NCI-H82 treated with DMSO at 0.1 percent for 48 hours (cell line): ENCODE results near the gene WDR4.
"Not testable (repeated sequence)": the region's sequence is repeated elsewhere in the genome, so short reads cannot be mapped to it uniquely, and the experiment has no call there.

Source experiments
- DNase-seq: peaks from one replicate; lab custom pipeline; 2025; ENCODE audit not compliant: unreplicated experiment; lab: John Stamatoyannopoulos, UW

Gene WDR4

DNA sequence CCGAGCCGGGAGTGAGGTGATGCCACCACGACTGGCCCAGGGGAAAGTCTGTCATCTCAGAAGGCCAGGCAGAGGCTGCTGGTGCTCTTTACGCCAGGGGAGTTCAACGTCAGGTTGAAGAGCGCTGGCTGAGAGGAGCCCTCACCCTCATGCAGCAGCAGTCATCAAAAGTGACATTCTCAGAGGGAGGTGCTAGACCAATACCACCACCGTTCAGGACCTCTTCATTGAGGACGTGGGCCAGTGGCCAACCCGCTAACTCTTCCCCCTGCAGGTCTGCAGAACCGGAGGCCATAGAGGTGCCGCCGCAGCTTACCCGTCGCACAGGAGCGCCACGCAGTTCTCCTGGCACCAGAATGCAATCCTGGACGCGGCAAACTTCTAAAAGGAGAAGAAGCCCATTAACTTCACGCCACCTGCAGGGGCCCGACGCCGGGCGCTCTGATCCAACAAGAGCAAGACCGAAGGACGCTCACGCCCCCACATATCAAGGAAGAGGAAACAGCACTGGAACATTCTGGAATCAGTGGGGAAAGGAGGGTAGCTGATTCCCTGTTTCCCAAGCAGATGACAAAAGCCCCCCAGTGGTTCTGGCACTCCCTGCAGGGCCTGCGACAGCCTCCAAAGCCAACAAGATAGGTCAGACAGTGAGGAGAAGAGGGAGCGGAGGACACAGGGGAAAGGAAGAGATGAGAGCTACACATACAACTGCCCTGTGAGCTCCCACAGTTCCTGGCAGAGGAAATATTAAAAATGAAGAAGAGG lies 24.9 kb downstream of the WDR4 start:
- no peak for DNase-seq

DNA sequence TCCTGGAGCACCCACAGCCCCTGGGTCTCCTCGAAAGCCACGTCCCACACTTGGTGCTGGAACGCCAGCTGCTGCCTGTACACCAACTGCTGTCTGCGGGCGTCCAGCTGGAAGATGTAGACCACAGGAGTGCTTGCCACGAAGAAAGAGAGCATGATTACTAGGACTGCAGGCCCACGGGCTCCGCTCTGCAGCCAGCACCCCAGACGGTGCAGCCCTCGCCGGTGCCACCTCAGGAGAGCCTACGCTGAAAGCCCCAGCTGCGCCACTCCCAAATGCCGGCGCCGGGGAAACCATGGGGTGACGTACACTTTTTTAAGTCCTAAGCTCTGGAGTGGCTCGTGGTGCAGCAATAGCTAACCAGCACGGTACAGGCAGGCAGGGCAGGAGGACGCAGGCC lies 25.7 kb downstream of the WDR4 start:
- no peak for DNase-seq

DNA sequence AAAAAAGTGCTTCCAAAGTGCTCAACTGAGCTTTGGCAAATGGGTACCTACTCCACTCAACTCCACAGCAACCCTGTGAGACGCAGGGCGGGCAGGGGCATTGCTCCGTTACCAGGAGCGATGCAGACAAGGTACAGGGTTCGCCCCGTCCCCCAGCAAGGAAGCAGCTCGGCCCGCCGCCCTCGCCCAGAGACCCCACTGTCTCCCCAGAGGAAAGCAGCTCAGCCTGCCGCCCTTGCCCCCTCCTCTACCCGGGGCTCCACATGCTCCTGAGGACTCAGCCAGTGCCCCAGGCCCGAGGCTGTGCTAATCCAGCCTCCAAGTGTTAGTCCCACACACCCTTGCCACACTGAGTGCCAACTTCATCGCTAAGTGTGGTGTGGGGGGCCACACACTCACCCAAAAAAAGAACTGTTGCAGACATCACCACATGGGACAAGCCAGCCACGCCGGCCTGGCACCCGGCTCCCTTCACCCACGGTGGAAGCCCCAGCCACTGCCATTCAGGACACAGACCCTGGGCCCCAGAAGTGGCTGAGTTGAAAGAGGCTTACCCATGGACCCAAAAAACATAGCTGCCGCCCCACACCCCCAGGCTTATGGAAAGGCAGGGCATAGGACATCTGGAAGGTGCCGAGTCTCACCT lies 26.3 kb downstream of the WDR4 start:
- no peak for DNase-seq

DNA sequence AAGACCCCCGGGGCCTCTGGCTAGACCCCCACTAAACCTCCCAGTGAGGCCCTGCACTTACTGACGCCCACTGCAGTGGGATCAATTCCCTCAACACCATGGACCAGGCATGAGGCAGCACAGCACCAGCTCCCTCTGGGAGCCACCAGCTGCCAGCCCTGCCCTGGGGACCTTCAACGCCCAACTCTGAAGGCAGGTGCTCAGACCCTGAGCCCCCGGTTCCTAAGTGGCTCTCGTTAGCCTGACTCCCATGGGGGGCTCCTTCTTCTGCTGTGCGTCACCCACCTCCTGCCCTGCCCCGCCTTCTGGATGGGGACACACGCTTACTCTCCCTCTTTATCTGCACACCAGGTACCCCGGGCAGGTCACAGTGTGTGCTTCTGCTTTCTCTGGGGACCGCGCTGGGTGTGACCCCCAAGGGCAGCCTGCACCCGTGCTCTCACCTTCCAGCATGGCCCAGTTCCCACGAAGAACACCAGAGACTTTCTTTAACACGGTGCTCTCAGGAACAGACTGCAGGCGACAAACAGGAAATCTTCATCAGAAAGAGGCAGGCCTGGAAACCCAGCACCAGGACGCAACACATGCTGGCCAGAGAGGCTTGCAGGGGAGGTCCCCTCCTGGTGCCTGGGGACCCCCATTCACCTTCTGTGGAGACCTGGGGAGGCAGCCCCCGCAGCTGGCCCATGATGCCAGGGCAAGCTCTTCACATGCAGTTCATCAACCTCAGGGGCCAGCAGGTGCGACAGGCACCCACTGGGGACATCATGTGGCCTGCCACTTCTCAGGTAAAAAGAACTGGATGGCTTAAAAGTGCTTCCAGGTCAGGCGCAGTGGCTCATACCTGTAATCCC lies 27.3 kb downstream of the WDR4 start:
- no peak for DNase-seq

DNA sequence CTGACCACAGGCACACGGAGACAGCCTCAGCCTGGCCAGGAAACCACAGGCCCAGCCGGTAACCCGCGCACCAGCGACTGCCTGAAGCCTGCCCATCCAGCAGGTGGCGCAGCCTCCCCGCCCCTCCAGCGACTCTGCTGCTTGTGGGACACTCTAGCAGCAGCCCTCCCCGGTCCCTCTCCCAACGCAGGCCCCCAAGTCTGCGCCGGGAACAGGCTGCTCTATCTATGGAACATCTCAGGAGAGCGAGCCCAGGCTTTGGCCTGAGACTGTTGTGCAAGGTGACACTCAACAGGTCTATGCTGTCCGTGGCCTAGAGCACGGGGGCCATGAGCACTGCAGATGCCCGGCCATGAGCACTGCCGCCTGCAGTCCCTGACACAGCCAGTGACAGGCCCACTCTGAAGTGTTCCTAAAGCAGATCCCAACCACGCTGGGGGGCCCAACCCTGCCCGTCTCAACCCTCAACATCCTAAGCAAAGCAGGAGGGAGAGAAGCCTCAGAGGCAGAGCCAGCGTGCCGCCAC lies 28.4 kb downstream of the WDR4 start:
- DNase-seq: no peak

DNA sequence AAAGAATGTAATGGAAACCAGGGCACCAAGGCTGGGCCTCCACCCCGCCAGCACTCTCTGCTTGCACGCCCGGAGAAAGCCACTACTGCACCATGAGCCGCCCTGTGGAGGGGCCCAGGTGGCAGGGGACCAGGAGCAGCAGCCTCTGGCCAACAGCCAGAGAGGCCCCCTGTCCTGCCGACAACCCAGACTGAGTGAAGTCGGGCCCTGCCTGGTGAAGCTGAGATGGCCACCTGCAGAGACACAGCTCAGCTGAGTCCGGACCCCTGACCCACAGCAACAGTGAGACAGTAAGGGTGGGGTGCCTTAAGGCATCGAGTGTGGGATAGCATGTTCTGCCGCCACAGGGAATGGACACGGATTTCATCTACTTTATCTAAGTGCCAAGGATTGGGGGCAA lies 28.9 kb downstream of the WDR4 start:
- no peak for DNase-seq

DNA sequence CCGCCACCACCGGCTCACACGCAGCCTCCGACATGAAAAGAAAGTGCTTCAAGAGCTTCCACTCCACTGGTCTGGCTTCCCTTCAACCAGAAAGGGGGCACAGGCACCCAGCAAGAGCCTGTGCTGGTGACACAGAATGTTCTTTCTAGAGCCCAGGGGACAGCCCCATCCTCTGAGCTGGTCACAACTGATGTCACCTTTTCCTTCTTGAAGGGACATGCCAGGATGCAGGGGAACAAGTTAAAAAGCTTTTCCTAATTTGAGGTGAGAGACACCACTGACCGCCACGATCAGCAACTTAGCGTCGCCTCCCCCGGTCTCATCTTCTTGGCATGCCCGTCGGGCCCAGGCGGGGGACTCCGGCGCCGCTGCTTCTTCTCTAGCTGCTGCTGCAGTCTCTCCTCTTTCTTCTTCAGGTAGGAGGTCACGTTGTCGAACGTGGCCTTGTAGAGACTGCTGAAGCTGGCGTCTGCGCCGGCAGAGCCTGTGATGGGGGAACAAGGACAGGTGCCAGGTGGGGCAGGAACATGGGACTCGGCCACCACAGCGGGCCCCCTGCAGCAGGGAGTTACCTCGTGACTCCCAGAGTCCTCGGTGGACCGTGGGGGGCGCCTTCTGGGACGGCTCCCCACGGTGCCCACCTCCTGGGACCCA lies 29.5 kb downstream of the WDR4 start:
- no peak for DNase-seq

DNA sequence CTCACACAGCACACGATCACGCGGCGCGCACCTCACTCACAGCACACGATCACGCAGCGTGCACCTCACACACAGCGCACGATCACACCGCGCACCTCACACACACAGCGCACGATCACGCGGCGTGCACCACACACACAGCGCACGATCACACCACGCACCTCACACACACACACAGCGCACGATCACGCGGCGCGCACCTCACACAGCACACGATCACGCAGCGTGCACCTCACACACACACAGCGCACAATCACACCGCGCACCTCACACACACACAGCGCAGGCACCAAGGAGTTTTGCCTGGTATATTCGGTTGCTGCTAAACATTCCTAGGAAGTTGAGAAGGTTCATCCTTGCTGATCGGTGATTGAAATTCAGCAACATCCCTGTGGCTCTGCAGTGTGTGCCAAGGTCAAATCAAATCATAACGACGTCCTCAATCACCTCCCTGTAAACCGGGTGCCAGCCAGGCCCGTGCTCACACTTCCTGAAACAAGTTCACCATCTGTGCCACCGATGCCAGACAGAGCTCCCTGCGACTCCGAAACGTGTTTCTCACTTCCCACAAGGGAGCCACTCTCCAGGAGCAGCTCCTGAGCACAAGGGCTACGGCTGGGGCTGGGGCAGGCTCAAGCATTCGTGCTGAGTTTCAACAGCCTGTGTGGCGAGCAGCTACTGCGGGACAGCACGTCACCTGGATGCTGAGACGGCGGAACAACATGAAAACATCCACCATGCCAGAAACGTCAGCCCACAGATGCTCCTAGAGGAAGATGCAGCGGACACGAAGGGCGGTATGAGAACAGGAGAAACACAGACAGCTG lies 30.2 kb downstream of the WDR4 start:
- DNase-seq: no peak

DNA sequence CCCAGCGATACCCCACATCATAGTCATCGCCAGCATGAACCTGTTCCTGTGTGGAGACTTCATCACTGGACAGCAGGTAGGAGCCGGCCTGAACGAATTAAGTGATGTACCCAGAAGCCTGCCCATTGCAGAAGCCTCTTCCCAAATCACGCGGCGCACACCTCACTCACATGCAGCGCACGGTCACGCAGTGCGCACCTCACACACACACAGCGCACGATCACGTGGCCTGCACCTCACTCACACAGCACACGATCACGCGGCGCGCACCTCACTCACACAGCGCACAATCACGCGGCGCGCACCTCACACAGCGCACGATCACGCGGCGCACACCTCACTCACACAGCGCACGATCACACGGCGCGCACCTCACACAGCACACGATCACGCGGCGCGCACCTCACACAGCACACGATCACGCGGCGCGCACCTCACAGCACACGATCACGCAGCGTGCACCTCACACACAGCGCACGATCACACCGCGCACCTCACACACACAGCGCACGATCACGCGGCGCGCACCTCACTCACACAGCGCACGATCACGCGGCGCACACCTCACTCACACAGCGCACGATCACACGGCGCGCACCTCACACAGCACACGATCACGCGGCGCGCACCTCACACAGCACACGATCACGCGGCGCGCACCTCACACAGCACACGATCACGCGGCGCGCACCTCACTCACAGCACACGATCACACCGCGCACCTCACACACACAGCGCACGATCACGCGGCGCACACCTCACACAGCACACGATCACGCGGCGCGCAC lies 31.0 kb downstream of the WDR4 start:
- not testable (repeated sequence) for DNase-seq

DNA sequence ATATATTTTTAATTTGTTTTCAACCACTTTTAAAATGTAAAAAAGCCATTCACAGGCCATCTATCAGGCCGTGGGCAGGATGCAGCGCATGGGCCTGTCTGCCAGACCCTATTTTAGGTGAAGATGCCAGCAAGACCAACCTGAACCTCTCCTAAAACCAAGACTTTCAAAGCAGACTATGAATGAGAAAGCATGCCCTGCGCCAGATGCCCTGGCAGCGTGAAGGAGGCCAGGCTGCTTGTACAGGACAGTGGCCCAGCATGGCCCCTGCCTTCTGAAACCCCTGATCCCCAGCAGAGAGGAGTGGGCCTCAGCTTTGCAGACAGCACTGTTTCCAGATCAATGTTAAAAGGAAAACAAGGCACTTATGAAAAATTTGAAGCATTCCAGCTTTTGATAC lies 31.6 kb downstream of the WDR4 start:
- DNase-seq: no peak

DNA sequence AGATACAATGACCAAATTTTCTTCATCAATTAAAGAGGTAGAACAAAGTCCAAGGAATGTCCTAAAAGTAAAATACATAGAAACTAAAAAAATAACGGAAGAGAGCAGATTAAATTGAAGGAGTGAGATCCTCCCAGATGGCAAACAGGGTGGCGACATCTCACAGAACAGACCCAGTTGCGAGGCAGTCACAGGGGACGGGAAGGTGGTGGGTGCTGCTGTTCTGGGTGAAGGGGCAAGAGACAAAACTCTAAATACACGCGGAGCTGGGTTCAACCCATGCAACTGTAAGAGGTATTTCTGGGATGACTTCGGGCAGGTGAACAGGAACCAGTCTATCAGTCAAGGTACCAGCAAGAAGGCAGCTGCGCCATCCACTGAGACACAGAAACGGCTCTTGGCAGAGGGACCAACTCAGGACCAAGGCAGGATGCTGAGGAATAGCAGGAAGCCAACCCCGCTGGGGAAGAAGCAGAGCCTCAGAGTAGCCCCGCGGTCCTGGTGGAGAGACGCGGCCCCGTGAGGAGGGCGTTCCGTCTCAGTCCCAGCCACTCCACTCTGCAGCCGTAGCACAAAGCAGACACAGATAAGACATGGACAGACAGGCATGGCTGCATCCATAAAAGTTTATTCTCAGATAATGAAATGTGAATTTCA lies 32.2 kb downstream of the WDR4 start:
- DNase-seq: no peak

DNA sequence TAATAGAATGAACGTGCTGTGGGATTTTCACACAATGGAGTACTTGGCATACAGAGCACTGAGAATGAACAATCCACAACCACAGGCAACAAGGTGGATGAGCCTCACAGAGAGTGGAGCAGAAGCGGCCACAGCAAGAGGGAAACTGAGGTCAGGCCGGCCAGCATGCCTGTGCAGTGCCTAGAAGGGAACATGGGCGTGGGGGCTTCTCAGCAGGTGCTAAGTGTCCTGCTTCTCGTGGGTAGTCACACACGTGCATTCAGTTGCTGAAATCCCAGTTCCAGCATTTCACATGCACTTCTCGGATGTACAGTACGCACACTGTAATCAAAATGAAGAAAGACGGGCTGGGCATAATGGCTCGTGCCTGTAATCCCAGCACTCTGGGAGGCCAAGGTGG lies 33.1 kb downstream of the WDR4 start:
- no peak for DNase-seq

DNA sequence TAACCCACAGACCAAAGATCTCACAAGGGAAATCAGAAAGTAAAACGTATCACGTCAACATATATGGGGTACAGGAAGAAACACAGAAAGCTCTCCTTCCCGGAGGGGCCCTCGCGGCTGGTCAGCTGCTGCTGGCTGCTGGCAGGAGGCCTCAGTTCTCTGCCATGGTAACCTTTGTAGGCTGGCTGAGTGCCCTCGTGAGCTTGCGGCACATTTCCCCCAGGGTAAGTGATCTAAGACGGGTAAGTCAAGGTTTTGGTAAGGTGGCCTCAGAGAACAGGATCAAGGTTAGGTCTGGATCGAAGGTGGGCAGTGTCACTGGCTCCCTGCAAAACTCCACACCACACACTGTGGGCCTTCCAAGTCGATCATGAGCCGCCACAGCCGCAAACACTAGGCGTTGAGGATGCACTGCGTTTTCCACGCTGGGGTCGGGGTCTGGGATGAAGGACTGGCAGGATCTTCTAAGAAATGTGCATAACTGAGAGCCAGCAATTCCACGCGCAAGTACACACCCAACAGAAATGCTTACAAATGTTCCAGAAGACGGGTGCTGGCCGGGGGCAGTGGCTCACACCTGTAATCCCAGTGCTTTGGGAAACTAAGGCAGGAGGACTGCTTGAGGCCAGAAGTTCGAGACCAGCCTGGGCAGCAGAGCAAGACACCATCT lies 33.9 kb downstream of the WDR4 start:
- no peak for DNase-seq

DNA sequence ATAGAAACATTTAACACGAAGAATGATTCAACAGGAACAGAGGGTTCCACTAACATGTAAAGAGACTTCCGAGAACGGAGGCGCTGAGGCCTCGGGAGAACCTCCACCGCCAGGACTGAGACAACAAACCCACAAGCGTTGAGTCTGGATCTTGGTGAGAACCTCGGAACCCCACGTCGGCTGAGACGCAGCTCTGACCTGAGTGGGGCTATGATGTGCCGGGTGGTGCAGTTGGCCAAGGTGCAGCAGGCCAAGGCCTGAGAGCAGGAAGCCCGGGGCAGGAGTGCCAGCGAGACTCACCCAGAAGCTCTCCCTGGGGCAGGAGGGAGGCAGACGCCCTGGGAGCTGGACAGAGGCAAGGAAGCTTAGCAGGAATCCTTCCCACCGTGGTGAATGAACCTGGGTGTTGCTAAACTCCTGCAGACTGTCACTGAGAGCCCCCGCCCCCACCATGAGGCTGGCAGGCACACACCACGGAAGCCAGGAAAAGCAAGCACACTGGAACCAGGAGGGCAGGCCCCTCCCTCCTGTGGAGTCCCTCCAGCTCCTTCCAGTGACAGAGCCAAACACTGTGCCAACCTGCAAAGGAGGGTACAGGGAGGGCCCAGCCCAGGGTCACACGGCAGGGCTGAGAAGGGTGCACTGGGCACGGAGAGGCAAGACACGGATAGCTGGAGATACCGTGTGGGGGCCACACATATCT lies 34.8 kb downstream of the WDR4 start:
- no peak for DNase-seq

DNA sequence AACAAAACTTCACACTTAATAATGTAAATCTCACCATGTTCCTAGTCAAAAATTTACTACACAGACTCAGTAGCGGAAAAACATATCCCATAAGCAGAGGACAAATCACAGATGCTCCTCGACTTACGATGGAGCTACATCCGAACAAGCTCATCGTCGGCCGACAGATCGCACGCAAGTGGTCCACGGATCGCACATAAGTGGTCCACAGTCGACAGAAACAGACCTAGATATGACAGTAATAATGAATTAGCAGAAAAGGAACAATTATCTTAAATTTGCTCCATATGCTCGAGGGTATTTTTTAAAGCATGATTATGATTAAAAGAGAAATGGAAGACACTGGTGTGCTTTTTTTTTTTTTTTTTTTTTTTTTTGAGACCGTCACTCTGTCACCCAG lies 36.3 kb downstream of the WDR4 start:
- no peak for DNase-seq

DNA sequence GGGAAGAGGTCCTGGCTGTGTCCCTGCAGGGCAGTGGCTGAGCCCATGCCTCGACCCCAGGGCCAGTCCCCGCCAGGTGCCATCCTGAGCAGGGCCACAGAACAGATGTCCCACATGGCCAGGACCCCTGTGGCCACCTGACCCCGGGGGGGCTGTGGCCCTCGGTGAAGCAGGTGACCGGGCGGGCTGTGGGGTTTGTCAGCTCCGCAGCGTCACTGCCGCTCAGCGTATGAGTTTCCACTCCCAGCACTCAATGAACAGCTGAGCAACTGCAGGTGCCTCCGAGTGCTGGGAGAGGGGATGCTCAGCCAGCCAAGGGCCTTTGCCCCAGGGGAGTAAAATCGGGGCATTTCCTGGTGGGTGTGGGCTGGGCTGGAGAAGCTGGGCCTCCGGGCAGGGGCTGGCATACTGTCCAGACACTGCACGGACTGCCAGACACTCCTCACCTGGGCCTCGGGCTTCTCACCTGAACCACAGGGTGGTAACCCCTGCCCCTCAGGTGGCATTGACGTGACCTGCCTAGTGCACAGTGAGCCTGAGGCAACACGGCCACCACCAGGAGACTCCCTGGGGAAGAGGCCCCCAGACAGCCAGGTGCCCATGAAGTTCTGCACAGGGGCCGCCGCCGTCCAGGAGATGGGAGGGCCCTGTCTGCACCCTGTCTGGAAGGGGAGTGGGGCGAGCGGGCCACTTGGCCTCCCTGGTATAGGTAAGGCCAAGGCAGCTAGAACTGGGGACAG lies 37.3 kb downstream of the WDR4 start:
- DNase-seq: not testable (repeated sequence)
